ENCODE results near the gene DNAJC5.
"Not testable (repeated sequence)": the region's sequence is repeated elsewhere in the genome, so short reads cannot be mapped to it uniquely, and the experiment has no call there.

Gene DNAJC5

GRCh38 chr20:63958964-63959698 lies 64.2 kb downstream of the DNAJC5 start:
- no peak for TF ChIP-seq CTCF (IDR thresholded peaks at IDR 0.05; ENCODE audit: low read depth, low read length, missing control alignments)
- H3K4me3 ChIP-seq (ENCODE audit: low read depth, low read length): no peak overlapping the region
- DNase-seq (ENCODE audit: low read depth): no peak

GRCh38 chr20:63959699-63960075 lies 64.8 kb downstream of the DNAJC5 start:
- DNase-seq (ENCODE audit: low read depth): no peak

GRCh38 chr20:63960654-63961621 lies 66.0 kb downstream of the DNAJC5 start:
- not testable (repeated sequence) for DNase-seq (ENCODE audit: low read depth); H3K4me3 ChIP-seq (ENCODE audit: low read depth, low read length)

More at GRCh38 chr20:63959699-63960075, 64.8 kb downstream of the DNAJC5 start:
- no peak overlapping the region for H3K4me3 ChIP-seq (ENCODE audit: low read depth, low read length)
- no peak for TF ChIP-seq CTCF (IDR thresholded peaks at IDR 0.05; ENCODE audit: low read depth, low read length, missing control alignments)

GRCh38 chr20:63961664-63962425 lies 66.9 kb downstream of the DNAJC5 start:
- DNase-seq (ENCODE audit: low read depth): no peak
- no peak for TF ChIP-seq CTCF (IDR thresholded peaks at IDR 0.05; ENCODE audit: low read depth, low read length, missing control alignments)

GRCh38 chr20:63962426-63963347 lies 67.8 kb downstream of the DNAJC5 start:
- H3K4me3 ChIP-seq (ENCODE audit: low read depth, low read length): no peak overlapping the region
- no peak for TF ChIP-seq CTCF (IDR thresholded peaks at IDR 0.05; ENCODE audit: low read depth, low read length, missing control alignments)
- DNase-seq (ENCODE audit: low read depth): no peak

More at GRCh38 chr20:63961664-63962425, 66.9 kb downstream of the DNAJC5 start:
- no peak overlapping the region for H3K4me3 ChIP-seq (ENCODE audit: low read depth, low read length)

GRCh38 chr20:63963348-63963741 lies 68.4 kb downstream of the DNAJC5 start:
- TF ChIP-seq CTCF (IDR thresholded peaks at IDR 0.05; ENCODE audit: low read depth, low read length, missing control alignments): no peak
- no peak for DNase-seq (ENCODE audit: low read depth)
- no peak overlapping the region for H3K4me3 ChIP-seq (ENCODE audit: low read depth, low read length)
